KG1 (cell line): ENCODE measurements around the gene AMZ1.
A peak's percentile ranks its signal among the peaks of the same experiment; 100 is the strongest.
"Not testable (repeated sequence)": the region's sequence is repeated elsewhere in the genome, so short reads cannot be mapped to it uniquely, and the experiment has no call there.

Experiments used
- DNase-seq: peaks from one replicate; lab custom pipeline; 2025; lab: John Stamatoyannopoulos, UW

Gene AMZ1

DNA sequence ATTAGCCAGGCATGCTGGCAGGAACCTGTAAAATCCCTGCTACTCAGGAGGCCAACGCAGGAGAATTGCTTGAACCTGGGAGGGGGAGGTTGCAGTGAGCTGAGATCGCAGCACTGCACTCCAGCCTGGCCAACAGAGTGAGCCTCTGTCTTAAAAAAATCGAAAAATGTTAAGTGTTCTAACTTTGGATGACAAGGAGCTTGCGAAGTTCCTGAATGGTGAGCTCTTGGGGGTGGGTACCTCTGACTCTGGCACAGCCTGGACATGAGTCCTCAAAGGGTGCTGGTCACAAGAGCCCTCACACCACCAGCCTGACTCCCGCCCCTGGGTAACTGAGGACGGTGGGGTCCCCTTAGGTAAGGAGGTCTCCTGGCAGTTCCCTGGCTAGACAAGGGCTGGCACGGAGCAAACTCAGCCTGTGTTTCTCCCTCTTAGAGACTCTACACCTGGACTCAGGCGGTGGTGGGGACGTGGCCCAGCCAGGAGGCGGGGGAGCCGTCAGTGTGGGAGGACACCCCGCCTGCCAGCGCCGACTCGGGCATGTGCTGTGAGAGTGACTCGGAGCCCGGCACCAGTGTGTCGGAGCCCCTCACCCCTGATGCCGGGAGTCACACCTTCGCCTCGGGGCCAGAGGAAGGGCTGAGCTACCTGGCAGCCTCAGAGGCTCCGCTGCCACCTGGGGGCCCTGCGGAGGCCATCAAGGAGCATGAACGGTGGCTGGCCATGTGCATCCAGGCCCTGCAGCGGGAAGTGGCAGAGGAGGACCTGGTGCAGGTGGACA, 24.1 kb downstream of the AMZ1 start:
- DNase-seq = no peak

DNA sequence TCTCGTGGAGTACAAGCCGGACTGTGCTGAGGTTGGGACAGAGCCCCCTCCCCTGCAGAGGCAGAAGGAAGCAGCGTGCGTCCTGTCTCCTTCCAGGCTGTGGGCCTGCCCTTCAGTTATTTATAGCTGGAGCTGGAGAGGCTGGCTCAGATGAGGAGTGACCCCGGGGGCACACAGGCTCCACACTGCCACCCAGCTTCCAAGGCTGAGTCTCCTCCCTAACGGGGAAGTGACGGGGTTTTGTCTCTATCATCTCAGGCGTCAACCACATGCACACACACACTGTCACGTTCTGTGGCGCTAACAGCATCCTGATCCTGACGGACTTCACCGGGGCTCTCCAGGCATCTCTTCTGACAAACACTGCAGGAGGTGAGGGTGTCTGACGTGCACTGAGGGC, 25.4 kb downstream of the AMZ1 start:
- DNase-seq = no peak

- no peak for DNase-seq
Observed at GRCh38 chr7:2713978-2714377, 26.0 kb downstream of the AMZ1 start.

DNA sequence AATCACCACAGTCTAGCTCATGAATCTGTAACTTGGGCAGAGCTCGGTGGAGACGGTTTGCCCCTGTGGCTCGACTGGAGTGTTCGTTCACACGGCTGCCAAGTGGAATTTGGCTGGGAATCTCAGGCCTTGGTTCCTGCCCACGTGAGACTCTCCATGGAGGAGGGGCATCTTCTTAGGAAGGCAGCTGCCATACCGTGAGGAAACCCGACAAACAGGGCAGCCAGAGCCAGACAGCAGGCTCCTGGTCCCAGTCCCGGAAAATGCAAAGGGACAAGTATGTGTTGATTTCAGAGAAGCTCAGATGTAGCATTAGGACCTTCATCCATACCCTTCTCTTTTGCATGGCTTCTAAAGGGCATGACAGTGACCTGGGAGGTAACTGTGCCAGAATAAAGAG, 26.6 kb downstream of the AMZ1 start:
- DNase-seq = no peak

GRCh38 chr7:2715341-2716231, 27.6 kb downstream of the AMZ1 start:
- DNase-seq = no peak

DNA sequence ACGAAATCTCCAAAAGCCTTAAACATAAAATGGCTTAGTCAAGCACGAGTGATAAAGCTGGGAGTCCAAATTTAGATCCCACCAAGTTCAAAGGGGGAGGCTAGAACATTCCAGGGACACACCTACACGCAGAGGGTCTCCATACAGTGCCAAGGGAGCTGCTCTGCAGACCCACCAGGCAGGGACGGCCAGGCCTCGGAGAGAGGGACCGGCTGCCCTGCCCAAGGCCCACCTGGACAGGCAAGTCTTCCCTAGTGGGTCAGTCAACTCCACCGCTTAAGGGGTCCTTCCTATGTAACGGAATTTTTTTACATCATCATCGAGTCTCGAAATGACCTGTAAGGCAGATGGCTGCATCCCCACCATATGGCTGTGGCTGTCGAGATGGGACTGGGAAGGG, 28.5 kb downstream of the AMZ1 start:
- no peak for DNase-seq

GRCh38 chr7:2716906-2717292, 28.9 kb downstream of the AMZ1 start:
- no peak for DNase-seq

- DNase-seq = peak; percentile 67
Observed at GRCh38 chr7:2717293-2718261, 29.6 kb downstream of the AMZ1 start.

- DNase-seq = no peak
Observed at GRCh38 chr7:2718296-2718965, 30.4 kb downstream of the AMZ1 start.

DNA sequence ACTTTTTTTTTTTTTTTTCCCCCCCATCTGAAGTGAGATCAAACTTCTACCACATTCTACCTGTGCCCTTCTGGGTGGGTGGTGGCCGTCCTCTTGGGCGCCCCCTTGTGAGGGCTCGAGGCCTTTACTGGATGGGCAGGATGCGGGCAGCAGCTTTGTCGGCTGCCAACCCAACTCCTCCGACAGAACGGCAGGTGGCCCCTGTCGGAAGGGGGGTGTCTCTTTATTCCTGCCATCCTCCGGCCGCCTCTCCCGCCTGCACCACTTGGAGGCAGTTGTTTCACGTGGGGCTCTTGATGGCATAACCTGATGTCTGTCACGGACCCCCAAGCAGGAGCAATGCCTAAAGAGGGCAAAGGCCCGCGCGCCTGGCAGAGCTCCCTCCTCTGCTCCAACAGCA, 31.0 kb downstream of the AMZ1 start:
- DNase-seq = peak; percentile 40

DNA sequence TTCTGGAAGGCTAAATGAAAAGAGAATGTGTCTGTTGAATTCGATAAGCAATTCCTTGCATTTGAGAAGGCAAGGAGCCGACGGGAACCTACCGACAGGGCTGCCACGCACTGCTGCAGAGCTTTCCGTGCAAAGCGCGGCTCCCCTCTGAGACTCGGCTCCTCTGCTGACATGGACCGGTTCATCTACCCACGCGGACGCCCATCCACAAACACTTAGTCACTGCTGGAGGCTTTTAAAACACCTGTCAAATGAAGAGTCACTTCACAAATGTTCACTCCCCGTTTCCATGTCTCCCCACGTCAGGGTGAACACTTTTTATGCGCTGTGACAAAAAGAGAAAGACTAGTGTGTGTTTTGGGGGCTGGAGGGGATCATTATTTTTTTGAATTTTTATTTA, 32.0 kb downstream of the AMZ1 start:
- DNase-seq = no peak

DNA sequence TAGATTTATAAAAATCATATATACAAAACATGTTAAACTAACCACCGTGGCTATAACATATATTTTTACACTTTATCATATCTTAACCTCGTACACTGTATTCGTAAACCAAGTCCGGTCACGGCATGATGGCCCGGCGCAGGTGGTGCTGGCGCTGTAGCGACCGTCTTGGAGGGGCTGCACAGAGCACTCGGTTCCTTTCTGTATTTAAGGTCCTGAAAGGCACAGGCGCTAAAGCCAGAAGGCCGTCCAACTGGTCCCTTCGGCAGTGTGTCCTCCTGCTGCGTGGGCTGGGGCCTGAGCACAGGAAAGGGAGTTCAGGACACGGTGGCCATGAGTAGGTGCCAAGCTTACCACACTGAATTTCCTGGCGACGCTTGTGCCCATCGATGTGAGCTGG, 33.8 kb downstream of the AMZ1 start:
- DNase-seq = no peak

DNA sequence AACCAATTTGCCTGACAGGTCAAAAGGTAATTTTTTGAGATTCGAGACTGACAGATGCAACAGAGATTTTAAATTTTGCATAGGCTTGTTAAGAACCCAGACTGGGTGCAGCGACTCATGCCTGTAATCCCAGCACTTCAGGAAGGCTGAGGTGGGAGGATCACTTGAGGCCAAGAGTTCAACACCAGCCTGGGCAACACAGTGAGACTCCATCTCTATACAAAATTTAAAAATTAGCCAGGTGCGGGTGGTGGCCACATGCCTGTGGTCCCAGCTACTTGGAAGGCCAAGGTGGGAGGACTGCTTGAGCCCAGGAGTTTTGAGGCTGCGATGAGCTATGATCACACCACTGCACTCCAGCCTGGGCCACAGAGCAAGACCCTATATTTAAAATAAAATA, 34.6 kb downstream of the AMZ1 start:
- no peak for DNase-seq

- no peak for DNase-seq
Observed at GRCh38 chr7:2723138-2723850, 35.3 kb downstream of the AMZ1 start.

- DNase-seq = not testable (repeated sequence)
Observed at GRCh38 chr7:2724036-2724435, 36.0 kb downstream of the AMZ1 start.

DNA sequence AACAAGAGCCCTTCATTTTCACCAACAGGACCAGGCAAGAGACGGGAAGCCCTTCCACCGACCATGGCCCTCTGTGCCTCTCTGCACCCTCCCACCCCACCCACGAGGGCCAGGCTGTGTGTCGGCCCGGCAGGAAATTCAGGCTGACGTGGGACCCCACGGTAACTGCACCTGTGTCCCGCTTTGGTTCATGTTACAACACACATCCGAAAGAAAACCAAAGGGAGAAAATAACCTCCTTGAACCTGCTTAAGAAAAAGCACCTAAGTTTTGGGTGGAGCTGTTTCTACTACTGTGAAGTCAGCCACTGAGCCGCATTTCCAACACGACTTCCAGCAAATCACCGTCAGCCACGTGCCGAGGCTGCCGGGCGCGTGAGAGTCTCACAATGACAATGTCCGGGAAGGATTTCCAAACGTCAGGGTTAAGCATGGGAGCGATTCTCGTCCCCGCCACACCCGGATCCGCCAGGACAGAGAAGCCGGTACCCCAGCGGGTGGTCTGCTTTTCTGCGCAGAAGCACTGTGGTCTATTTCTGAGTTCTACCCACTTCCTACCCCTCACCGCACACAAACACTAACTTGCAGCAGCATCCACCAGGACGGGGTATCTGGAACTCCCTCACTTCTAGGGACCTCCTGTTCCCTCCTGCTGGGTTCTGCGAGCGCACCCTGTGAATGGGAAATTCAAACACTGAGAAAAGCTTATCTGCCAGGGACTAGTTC, 36.6 kb downstream of the AMZ1 start:
- DNase-seq = no peak

- no peak for DNase-seq
Observed at GRCh38 chr7:2725178-2726105, 37.4 kb downstream of the AMZ1 start.

- DNase-seq = no peak
Observed at GRCh38 chr7:2726316-2727018, 38.5 kb downstream of the AMZ1 start.
